ENCODE measurements around the gene TLL2.
"Not testable (repeated sequence)": the region's sequence is repeated elsewhere in the genome, so short reads cannot be mapped to it uniquely, and the experiment has no call there.

TLL2 gene

GRCh38 chr10:96513698-96514561 is at the start of gene TLL2:
TLL2 (minus strand) TSS chr10:96513926; CDS start chr10:96513685, 241 bp downstream.
- peak; percentile 77 for DNase-seq

- no peak for DNase-seq
Measured at GRCh38 chr10:96560966-96561887, 47.5 kb upstream of the TLL2 start.

GRCh38 chr10:96560489-96560888 is 46.8 kb upstream of the TLL2 start:
- no peak for DNase-seq

GRCh38 chr10:96556003-96556402 is 42.3 kb upstream of the TLL2 start:
- no peak for DNase-seq

- DNase-seq = no peak
Measured at GRCh38 chr10:96555330-96555729, 41.6 kb upstream of the TLL2 start.

- DNase-seq = no peak
Measured at GRCh38 chr10:96548589-96548988, 34.9 kb upstream of the TLL2 start.

- DNase-seq = not testable (repeated sequence)
Measured at GRCh38 chr10:96545558-96545957, 31.8 kb upstream of the TLL2 start.

- DNase-seq = no peak
Measured at GRCh38 chr10:96541921-96542320, 28.2 kb upstream of the TLL2 start.

- DNase-seq = no peak
Measured at GRCh38 chr10:96540240-96540639, 26.5 kb upstream of the TLL2 start.

GRCh38 chr10:96538683-96539082 is 25.0 kb upstream of the TLL2 start:
- DNase-seq = no peak

GRCh38 chr10:96536129-96536528 is 22.4 kb upstream of the TLL2 start:
- no peak for DNase-seq

- DNase-seq = no peak
Measured at GRCh38 chr10:96532523-96532922, 18.8 kb upstream of the TLL2 start.

- DNase-seq = no peak
Measured at GRCh38 chr10:96529634-96530279, 16.0 kb upstream of the TLL2 start.

- DNase-seq = no peak
Measured at GRCh38 chr10:96524741-96525140, 11.0 kb upstream of the TLL2 start.

GRCh38 chr10:96517284-96517683 is 3.6 kb upstream of the TLL2 start:
- no peak for DNase-seq

GRCh38 chr10:96516337-96516736 is 2.6 kb upstream of the TLL2 start:
- no peak for DNase-seq

GRCh38 chr10:96513305-96513697 is 425 bp downstream of the TLL2 start:
- DNase-seq = no peak

- DNase-seq = no peak
Measured at GRCh38 chr10:96512524-96513304, 1.0 kb downstream of the TLL2 start.

GRCh38 chr10:96511044-96511945 is 2.4 kb downstream of the TLL2 start:
- DNase-seq = no peak

- DNase-seq = no peak
Measured at GRCh38 chr10:96509017-96509641, 4.6 kb downstream of the TLL2 start.

GRCh38 chr10:96507044-96507443 is 6.7 kb downstream of the TLL2 start:
- DNase-seq = no peak
